SKM-1 (cell line): ENCODE data around the gene RHCG.

Source experiments
- DNase-seq: peaks from one replicate; lab custom pipeline; 2025; ENCODE audit not compliant: unreplicated experiment; lab: John Stamatoyannopoulos, UW

RHCG gene

DNA sequence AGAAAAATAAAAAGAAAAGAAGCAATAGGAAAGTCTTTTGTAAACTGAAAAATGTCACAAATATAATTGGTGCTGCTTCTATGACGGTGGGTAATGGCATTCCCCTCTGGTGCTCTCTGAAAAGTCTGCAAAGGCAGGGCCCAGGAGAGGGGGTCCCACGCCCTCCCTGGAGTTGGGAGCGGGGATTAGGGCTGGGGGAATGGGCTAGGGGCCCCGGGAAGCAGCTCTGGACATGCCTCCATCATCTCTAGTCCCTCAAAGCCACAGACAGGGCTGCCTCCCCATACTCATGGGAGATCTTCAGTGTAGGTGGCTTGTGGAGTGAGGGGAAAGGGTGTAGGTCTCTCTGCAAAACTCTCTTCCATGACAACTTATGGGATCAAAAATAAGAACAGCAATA, 7.8 kb upstream of the RHCG start:
- DNase-seq = no peak

GRCh38 chr15:89502867-89503595, 6.6 kb upstream of the RHCG start:
- no peak for DNase-seq

- DNase-seq = no peak
Observed at GRCh38 chr15:89501646-89502045, 5.3 kb upstream of the RHCG start.

- DNase-seq = no peak
Observed at GRCh38 chr15:89500397-89501270, 4.3 kb upstream of the RHCG start.

GRCh38 chr15:89499156-89499555, 2.8 kb upstream of the RHCG start:
- no peak for DNase-seq

GRCh38 chr15:89498574-89498906, 2.2 kb upstream of the RHCG start:
- no peak for DNase-seq

DNA sequence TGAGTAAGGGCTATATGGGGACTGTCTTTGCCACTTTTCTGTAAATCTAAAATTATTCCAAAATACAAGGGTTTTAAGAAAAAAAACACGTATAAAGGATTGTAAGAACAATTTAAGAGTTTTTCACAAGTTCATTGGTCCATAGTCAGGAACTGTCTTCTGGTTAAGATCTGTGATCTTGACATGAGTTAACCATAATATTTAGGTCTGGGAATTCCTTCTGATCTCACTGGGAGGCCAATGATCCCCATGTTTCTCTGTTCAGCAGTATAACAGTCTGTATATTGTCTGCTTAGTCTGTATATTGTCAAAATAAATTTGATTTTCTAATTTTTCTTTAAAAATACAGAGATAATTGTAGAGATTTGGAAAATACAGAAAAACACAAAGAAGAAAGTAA, 848 bp upstream of the RHCG start:
- no peak for DNase-seq

DNA sequence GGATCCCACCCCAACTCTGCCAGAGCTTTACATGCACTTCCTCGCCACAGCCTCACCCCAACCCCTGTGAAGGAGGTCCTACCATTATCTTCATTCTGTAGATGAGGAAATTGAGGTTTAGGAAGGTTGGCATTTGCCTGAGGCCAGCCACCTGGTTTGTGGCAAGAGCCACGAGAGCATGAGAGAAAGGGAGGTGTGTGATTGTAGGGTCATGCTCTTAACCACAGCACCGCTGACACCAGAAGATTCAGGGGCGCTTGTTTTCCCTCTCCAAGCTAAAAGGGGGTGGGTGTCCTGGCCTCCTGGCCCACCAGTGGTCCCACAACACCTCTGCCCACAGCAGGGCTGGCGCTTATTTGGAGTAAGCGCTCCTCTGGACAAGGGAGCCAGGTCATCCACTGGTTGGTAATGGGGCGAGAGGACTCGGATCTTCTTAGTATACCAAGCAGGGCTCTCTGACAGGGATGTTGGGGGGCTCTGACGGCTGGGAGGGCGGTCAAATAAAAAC, 691 bp downstream of the RHCG start:
- no peak for DNase-seq

DNA sequence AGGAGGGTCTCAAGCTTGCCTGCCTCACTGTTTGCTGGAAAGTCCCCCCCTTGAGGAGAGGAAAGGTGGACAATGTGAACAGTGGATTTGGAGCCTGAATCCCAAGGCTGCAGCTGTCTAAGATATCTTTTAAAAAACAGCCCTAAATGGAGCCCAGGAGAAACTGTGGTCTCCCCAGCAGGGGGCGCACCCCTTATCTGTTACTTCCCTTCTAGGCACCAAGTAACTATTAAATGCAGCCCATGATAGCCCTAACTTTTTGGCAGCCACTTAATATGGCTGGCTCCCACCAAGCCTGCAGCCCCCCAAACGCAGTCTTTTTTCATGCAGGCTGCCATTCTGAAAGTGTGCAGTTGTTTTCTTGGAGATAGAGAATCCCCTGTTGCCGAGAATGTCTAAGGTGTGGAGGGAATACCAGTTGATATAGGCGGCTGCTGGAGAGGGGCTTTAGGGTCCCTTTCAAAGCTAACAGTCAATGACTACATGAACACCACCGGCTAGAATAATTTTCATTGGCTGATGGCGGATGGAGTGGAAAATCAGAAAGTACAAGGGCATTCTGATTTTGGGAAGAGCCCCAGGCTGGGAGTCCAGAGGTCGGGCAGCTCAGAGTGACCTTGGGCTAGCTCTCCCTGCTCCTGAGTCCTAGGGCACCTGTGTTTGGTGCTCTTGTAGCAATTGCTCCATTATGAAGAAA, 1.3 kb downstream of the RHCG start:
- DNase-seq = peak; percentile 37

DNA sequence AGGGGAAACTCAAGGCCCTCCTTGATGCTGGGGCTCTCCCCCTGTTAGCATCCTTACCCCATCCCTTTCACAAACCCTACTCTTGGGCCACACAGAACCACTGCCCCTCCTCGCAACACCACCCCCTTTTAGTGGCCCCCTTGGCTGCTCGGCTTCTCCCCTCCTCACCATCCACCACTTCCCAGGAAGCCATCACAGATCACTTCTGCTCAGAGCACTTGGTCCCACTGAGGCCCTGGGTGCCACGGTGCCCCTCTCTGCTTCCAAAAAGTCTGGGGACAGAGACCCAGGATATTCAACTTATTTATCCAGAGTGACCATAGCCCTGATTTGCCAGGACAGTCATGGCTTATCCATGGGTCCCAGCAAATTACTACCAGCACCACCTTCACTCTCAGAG, 2.4 kb downstream of the RHCG start:
- no peak for DNase-seq

- DNase-seq = no peak
Observed at GRCh38 chr15:89492934-89493631, 3.3 kb downstream of the RHCG start.

GRCh38 chr15:89492111-89492641, 4.2 kb downstream of the RHCG start:
- no peak for DNase-seq

- DNase-seq = no peak
Observed at GRCh38 chr15:89490814-89491315, 5.5 kb downstream of the RHCG start.

- no peak for DNase-seq
Observed at GRCh38 chr15:89490081-89490813, 6.1 kb downstream of the RHCG start.

DNA sequence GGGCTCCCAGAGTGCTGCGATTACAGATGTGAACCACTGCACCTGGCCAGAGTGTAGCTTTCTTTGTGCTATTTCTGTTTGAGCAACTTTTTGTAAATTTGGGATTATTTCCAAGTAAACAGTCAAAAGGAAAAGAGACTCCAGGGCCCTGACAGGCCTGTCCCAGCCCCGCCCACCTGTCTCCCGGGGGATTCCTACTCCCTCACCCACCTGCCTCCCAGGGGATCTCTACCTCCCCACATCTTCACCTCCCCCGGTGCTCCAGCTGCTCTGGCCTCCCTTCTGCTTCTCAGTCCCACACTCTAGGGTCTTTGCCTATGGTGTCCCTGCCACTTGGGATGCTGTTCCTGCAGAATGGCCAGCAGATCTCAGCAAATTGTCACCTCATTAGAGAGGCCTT, 7.0 kb downstream of the RHCG start:
- DNase-seq = no peak

DNA sequence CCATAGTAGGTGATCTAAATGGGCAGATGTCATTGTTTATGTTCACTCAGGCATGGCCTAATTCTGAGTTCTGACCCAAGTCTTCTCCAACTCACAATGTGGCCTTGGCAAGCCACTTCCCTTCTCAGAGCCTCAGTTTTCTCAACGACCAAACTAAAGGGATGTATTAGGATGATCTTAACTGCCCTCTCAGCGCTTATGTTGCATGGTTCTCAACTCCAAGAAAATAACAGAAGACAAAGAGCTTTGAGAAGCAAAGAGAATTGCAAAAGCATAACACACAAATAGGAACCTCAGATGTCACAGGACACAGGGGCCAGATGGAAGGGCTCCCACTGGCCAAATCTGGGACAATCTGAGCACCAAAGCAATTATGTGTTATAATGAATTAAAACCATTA, 8.6 kb downstream of the RHCG start:
- no peak for DNase-seq

DNA sequence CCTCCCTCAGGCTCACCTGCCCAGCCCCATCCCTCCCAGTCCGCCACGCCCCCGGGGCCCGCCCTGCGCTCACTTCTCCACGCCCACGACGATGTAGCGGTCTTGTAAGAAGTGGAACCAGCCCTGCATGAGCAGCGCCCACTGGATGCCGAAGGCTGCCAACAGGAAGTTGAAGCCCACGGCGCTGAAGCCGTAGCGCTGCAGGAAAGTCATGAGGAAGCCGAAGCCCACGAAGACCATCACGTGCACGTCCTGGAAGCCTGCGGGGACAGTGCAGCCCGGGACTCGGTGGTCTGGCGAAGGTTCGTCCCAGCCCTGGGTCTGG, 9.7 kb downstream of the RHCG start:
- no peak for DNase-seq

DNA sequence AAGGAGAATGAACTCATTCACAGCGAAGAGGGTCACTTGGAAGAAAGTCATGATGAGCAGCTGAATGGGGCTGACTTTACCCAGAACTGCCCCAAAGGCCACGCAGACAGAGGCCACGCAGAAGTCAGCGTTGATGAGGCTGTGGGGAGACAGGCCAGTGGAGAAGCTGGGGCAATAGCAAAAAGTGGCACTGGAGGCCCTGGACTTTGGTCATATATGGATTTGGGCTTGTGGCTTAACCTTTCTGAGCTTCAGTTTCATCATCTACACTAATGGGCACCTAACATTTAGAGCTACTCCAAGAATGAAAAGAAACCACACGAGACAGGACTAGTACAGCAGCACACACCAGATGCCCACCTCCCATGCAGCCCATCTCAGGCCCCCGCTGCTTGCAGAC, 13.3 kb downstream of the RHCG start:
- DNase-seq = no peak

GRCh38 chr15:89482139-89482538, 14.2 kb downstream of the RHCG start:
- DNase-seq = no peak

GRCh38 chr15:89480505-89480904, 15.9 kb downstream of the RHCG start:
- DNase-seq = no peak
